Mesenchymal stem cell (in vitro differentiated cells and primary cell): ENCODE measurements around the gene KNOP1.

ENCODE experiments used
- DNase-seq: peaks from one replicate; pipeline ENCODE4 v3.0.0-alpha.2; 2013
- H2AFZ ChIP-seq: one replicate; pipeline ENCODE4 v1.6.1; 2013; ENCODE audit warnings: low read depth, mild to moderate bottlenecking, control low read depth, inconsistent platforms, low read length, moderate library complexity
- H2AK5ac ChIP-seq: 2 replicates; pipeline ENCODE4 v1.6.1; 2013; ENCODE audit warnings: low read length, moderate library complexity, mild to moderate bottlenecking, inconsistent platforms; ENCODE audit not compliant: severe bottlenecking
- H2BK120ac ChIP-seq: one replicate; pipeline ENCODE4 v1.6.1; 2013; ENCODE audit warnings: low read depth, mild to moderate bottlenecking, inconsistent platforms, low read length, moderate library complexity
- H2BK12ac ChIP-seq, 2 experiments: one replicate each; pipeline ENCODE4 v1.6.1; 2013; ENCODE audit warnings: inconsistent platforms in 2 of 2, low read length in 2 of 2, mild to moderate bottlenecking in 2 of 2, moderate library complexity in 2 of 2, control low read depth in 1 of 2
- H2BK15ac ChIP-seq: one replicate; pipeline ENCODE4 v1.6.1; 2013; ENCODE audit warnings: mild to moderate bottlenecking, low read depth, inconsistent platforms; ENCODE audit not compliant: poor library complexity, severe bottlenecking
- H2BK5ac ChIP-seq: 2 replicates; pipeline ENCODE4 v1.6.1; 2013; ENCODE audit warnings: low read depth, mild to moderate bottlenecking, low read length, control low read depth, inconsistent platforms; ENCODE audit not compliant: poor library complexity, severe bottlenecking
- H3K14ac ChIP-seq, 2 experiments: one replicate each; pipeline ENCODE4 v1.6.1; 2013; ENCODE audit warnings: inconsistent platforms in 2 of 2, low read length in 2 of 2, control low read depth in 1 of 2, mild to moderate bottlenecking in 1 of 2, moderate library complexity in 1 of 2
- H3K18ac ChIP-seq, 2 experiments: one replicate each; pipeline ENCODE4 v1.6.1; 2013; ENCODE audit warnings: inconsistent platforms in 2 of 2, low read length in 2 of 2, control low read depth in 1 of 2, low read depth in 1 of 2, mild to moderate bottlenecking in 1 of 2
- H3K23ac ChIP-seq, 2 experiments: one replicate each; pipeline ENCODE4 v1.6.1; 2013; ENCODE audit warnings: inconsistent platforms in 2 of 2, low read length in 2 of 2, mild to moderate bottlenecking in 2 of 2, moderate library complexity in 2 of 2, control low read depth in 1 of 2
- H3K27ac ChIP-seq: 2 replicates; pipeline ENCODE4 v1.5.1; 2013; ENCODE audit warnings: mild to moderate bottlenecking, moderate library complexity, low read length, control low read depth, inconsistent platforms; ENCODE audit not compliant: poor library complexity, severe bottlenecking
- H3K27me3 ChIP-seq, 2 experiments: 2 replicates each; pipeline versions ENCODE4 v1.6.1 to v1.7.0; 2013; ENCODE audit warnings: low read length in 2 of 2, mild to moderate bottlenecking in 2 of 2, moderate library complexity in 2 of 2, control low read depth in 1 of 2, inconsistent platforms in 1 of 2; ENCODE audit not compliant: control insufficient read depth in 1 of 2, insufficient read depth in 1 of 2
- H3K36me3 ChIP-seq, 2 experiments: 2 replicates each; pipeline versions ENCODE4 v1.6.1 to v1.7.0; 2013; ENCODE audit warnings: low read length in 2 of 2, control low read depth in 1 of 2, inconsistent platforms in 1 of 2, low read depth in 1 of 2, mild to moderate bottlenecking in 1 of 2; ENCODE audit not compliant: insufficient read depth in 2 of 2, control insufficient read depth in 1 of 2
- H3K4ac ChIP-seq, 2 experiments: one replicate each; pipeline ENCODE4 v1.6.1; 2013; ENCODE audit warnings: inconsistent platforms in 2 of 2, low read length in 2 of 2, mild to moderate bottlenecking in 2 of 2, moderate library complexity in 2 of 2, control low read depth in 1 of 2, low read depth in 1 of 2
- H3K4me1 ChIP-seq: 2 replicates; pipeline ENCODE4 v1.6.1; 2013; ENCODE audit warnings: low read depth, low read length, control low read depth; ENCODE audit not compliant: control insufficient read depth, insufficient read depth
- H3K4me2 ChIP-seq: 2 replicates; pipeline ENCODE4 v1.6.1; 2013; ENCODE audit warnings: low read length, mild to moderate bottlenecking, inconsistent platforms; ENCODE audit not compliant: poor library complexity, severe bottlenecking
- H3K4me3 ChIP-seq, 2 experiments: 2 replicates each; pipeline versions ENCODE4 v1.5.1 to v1.7.0; 2013; ENCODE audit warnings: low read length in 2 of 2, mild to moderate bottlenecking in 2 of 2, control low read depth in 1 of 2, low read depth in 1 of 2; ENCODE audit not compliant: insufficient read depth in 1 of 2
- H3K79me1 ChIP-seq: replicated peaks from 2 replicates; pipeline ENCODE4 v1.6.1; 2013; ENCODE audit warnings: mild to moderate bottlenecking, control low read depth, low read length, inconsistent platforms; ENCODE audit not compliant: poor library complexity, severe bottlenecking
- H3K9ac ChIP-seq: 2 replicates; pipeline ENCODE4 v1.7.0; 2013; ENCODE audit warnings: mild to moderate bottlenecking, low read length, moderate library complexity
- H3K9me3 ChIP-seq: 2 replicates; pipeline ENCODE4 v1.7.0; 2013; ENCODE audit warnings: mild to moderate bottlenecking, low read length; ENCODE audit not compliant: control insufficient read depth
- H4K8ac ChIP-seq: one replicate; pipeline ENCODE4 v1.6.1; 2013; ENCODE audit warnings: inconsistent platforms, mild to moderate bottlenecking, low read length, moderate library complexity
- H4K91ac ChIP-seq: one replicate; pipeline ENCODE4 v1.6.1; 2013; ENCODE audit warnings: mild to moderate bottlenecking, low read length, inconsistent platforms
- WGBS: methylation state at CpG from one replicate; pipeline ENCODE4 v1.1.7; 2013; ENCODE audit warnings: mixed read lengths; 5-methylcytosine and 5-hydroxymethylcytosine counted together

The KNOP1 gene

GRCh38 chr16:19655242-19655777, 62.7 kb downstream of the KNOP1 start:
- Histone ChIP-seq H3K79me1 (no peaks in the 10 kb centered on the region), H2AFZ (no peak overlapping the region), H3K9me3 (no peaks in the 10 kb centered on the region), H3K23ac (no peak overlapping the region), H3K27me3 (no peaks in the 10 kb centered on the region), H3K4ac (no peak overlapping the region), H3K36me3 (peaks cover 40 to 77% of the 10 kb centered on the region in 2 experiments), H3K9ac (no peak overlapping the region), H3K4me1 (no peaks in the 10 kb centered on the region), H4K91ac (peak overlapping the region; percentile 27), H4K8ac (no peak overlapping the region), H3K18ac (no peak overlapping the region), H3K4me3 (no peak overlapping the region), H3K4me2 (no peak overlapping the region), H3K27ac (no peak overlapping the region), H3K14ac (no peak overlapping the region), H2AK5ac (no peak overlapping the region), H2BK15ac (no peak overlapping the region), H2BK12ac (no peak overlapping the region), H2BK5ac (no peak overlapping the region), H2BK120ac (no peak overlapping the region)
- WGBS = 95% methylated on average over 8 of the region's 9 CpGs
- no peak for DNase-seq

GRCh38 chr16:19654147-19654546, 63.9 kb downstream of the KNOP1 start:
- Histone ChIP-seq H4K8ac (no peak overlapping the region), H3K9ac (no peak overlapping the region), H2AFZ (no peak overlapping the region), H3K14ac (no peak overlapping the region), H3K18ac (no peak overlapping the region), H2BK15ac (no peak overlapping the region), H4K91ac (no peak overlapping the region), H3K4ac (no peak overlapping the region), H3K23ac (no peak overlapping the region), H3K9me3 (no peaks in the 10 kb centered on the region), H3K27ac (no peak overlapping the region), H3K27me3 (no peaks in the 10 kb centered on the region), H2BK5ac (no peak overlapping the region), H2AK5ac (no peak overlapping the region), H2BK120ac (no peak overlapping the region), H3K4me3 (no peak overlapping the region), H3K4me1 (no peaks in the 10 kb centered on the region), H3K4me2 (no peak overlapping the region), H3K36me3 (peaks cover 40 to 83% of the 10 kb centered on the region in 2 experiments), H3K79me1 (no peaks in the 10 kb centered on the region), H2BK12ac (no peak overlapping the region)
- DNase-seq = no peak
- 93% methylated on average over 7 of the region's 9 CpGs for WGBS
